HL-60/S4 (cell line): ENCODE measurements around the gene SELENOK.

Source experiments
- in situ Hi-C: fragments of 300-500 bp; cut with MboI; formaldehyde crosslinking; loops from 2 replicates; pipeline ENCODE4 v1.14.3; 2022; ENCODE audit warnings: low sequenced_read_pairs

SELENOK gene

DNA sequence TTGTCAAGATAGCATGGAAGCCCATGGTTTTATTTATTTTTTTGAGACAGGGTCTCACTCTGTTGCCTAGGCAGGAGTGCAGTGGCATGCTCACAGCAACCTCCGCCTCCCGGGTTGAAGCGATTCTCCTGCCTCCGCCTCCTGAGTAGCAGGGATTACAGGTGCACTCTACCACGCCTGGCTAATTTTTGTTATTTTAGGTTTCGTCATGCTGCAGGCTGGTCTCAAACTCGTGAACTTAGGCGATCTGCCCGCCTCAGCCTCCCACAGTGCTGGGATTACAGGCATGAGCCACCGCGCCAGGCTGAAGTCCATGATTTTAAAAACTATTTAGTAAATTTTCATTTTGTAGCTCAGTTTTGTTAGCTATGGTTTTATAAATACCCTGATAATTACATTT is 7.0 kb downstream of the SELENOK start:
- in situ Hi-C loops = no loop called here

DNA sequence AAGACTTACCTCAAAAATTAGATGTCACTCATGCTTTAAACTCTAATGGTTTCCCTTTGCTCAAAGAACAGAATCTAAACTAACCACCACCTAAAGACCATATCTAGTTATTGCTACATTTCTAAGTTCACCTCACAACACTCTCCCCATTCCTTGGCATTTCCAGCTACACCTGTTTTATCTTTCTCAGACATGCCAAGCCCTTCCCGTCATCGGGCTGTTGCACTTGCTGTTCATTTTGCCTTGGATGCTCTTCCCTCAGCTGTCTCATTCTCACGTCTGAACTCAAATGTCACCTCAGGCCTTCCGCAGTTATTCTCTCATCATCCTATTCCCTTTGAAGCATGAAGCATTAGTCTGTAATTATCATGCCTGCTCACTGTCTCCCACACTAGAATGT is 8.7 kb downstream of the SELENOK start:
- in situ Hi-C loops = no loop called here

DNA sequence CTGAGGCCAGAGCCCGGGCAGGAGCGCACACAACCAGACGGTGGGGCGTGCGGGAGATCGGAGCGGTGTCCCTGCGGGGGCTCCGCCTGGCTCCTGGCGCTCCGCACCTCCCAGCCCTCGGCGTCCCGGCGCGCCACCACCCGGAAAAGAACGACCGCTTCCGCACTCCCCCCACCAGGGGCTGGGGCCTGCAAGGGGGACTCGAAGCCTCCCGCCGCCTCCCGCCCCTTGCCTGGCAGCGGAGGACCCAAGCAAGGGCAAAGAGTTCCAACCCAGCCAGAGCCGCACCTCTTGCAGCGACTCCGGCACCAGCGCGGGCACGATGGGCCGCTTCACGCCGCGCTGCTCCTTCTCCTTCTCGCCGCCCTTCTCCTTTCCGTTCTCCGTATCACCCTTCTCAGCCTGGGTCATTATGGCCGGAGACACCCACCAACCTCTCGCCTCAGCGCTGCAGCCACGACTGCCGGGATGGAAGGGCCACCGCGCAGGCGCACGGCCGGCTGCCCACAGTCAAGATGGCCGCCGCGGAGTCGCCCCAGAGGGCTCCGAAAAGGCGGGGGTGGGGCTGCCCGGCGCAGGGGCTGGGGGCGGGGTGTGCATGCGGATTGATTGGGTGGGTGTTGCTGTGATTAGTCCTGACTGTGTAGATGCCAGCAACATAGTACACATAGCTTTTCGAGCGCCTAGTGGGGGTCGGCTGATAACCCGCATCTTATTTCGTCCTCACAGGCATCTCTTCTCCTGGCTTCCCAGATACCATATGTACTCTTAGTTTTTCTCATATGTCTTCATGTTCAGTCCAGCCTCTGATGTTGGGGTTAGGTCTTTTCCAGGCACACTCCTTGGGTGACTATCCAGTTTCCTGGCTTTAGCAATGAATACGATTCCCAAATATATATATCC is 9.7 kb downstream of the SELENOK start, which contains the start of gene ACTR8:
Gene ACTR8, minus strand, starts transcription at position 462 of the 903 bp plus-strand sequence. Its CDS starts 51 bp downstream, at position 411.
- in situ Hi-C loops = no loop called here

DNA sequence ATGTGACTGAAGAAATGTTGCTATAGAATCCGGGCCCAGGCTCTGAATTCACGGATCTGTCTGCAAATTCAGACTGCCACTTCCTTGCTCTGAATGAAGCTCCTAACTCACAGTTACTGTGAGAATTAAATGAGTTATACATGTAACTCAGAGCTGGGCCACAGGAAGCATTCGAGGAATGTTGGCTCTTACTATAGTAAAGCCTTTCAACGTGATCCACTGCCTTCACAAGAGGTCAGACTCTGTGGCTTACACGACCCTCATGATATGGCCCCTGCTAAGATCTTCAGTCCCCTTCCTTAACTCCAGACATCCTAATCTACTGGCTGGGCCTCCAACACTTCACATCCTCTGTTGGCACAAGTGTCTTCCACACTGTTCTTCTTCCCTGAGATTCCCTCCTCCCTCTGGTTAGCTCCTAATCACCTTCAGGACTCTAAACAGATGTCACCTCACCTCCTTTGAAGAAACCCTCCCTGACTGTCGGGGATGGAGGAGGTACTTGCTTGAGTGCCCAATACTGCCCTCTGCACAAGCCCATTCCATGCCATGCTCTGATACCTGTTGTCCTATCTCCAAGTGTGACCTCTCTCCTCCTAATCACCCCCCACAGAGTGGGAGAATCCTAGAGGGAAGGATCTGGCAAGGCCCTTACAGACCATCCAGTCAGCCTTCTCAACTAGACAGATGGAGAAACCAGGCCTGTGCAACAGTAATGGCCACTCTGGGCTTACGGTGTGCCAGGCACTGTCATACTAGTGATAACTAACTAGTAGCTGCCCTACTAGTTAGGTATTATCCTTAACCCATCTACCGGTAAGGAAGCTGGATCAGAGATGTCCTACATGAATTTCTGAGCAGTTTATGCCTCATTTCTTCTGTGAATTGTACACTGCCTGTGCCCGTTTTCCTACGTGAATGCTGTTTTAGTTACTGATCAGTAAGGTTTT is 11.0 kb downstream of the SELENOK start:
- in situ Hi-C loops = no loop called here

DNA sequence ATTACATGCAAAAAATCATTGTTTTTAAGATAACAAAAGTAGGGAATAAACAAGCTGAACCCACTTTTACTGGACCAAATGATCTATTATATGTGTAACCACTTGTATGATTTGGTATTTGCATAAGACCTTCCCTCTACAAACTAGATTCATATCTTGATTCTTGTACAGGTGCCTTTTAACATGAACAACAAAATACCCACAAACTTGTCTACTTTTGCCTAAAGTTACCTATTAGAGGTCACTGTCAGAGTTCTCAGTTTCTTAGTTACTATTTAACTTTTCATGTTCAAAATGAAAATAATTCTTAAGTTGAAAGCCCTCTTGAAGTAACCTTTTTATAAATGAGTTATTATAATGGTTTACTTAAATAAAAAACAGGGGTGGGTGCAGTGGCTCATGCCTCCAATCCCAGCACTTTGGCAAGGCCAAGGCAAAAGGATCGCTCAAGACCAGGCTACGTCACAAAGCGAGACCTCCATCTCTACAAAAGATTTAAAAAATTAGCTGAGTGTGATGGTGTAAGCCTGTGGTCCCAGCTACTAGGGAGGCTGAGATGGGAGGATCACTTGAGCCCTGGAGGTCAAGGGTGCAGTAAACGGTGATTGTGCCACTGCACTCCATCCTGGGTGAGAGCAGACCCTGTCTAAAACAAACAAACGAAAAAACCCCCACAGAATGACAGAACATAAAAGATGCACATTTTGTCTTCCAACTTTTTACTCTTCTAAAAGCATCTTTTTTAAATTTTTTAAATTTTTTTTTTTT is 25.7 kb downstream of the SELENOK start:
- in situ Hi-C loops = no loop called here

DNA sequence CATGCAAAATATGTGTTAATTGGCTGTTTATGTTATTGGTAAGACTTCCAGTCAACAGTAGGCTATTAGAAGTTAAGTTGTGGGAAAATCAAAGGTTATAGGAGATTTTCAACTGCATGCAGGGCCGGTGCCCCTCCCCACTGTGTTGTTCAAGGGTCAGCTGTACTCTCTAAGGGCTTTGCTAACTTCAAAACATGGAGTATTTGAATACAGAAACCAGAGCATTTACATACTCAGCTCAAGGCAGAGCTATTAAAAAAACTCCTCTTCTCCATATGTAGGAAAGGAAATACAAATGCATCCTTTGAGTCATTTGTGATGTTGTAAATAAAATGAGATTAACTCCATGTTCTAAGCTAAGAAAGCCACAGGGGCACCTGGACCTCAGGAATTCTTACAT is 28.5 kb downstream of the SELENOK start:
- in situ Hi-C loops = no loop called here

DNA sequence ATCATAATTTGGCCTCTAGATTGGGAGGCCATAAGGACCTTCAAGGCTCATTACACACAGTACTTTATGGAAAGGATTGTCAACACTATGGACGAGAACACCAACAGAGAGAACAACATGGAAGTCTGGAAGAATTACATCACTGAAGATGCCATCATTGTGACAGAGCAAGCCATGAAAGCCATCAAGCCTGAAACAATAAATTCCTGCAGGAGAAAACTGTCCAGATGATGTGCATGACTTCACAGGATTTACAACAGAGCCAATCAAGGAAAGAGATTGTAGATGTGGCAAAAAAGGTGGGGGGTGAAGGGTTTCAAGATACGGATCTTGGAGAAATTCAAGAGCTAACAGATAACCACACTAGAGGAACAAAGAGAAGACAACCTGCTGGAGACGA is 29.4 kb downstream of the SELENOK start:
- in situ Hi-C loops = no loop called here

DNA sequence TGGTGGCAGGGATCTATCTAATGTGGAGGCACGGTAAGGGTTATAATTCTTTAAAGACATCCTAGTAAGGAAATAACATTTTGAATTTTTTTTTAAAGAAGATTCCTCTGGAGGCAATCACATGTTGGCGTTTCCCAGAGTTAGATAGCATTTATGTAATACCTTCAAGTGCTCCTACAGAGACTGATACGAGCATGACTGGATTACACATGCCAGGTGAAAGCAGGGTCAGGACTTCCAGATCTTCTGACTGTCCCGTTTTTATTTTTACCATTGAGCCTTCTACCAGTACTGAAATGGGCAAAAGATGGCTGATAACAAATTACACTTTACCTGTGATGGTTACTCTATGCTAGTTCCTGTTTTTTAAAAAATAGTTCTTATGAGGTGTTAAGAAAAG is 31.5 kb downstream of the SELENOK start:
- in situ Hi-C loops = no loop called here

DNA sequence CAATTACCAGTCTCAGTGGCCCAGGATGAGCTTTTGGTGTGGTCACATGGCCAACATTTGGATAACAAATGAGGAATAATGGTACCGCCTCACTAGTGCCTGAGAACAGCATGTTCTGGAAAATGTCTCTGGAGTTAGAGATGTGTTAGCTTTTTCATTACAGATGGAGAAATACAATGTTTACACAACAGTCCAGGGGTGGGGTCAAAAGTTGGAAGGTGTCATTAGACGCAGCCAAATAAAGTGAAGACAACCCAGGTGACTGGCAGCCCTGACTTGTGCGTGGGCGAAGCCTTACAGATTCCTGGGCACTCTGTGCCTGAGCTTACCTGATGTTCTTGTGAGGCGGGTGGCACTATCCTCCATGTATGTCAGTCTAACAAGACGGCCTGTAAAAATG is 32.5 kb downstream of the SELENOK start:
- in situ Hi-C loops = no loop called here

DNA sequence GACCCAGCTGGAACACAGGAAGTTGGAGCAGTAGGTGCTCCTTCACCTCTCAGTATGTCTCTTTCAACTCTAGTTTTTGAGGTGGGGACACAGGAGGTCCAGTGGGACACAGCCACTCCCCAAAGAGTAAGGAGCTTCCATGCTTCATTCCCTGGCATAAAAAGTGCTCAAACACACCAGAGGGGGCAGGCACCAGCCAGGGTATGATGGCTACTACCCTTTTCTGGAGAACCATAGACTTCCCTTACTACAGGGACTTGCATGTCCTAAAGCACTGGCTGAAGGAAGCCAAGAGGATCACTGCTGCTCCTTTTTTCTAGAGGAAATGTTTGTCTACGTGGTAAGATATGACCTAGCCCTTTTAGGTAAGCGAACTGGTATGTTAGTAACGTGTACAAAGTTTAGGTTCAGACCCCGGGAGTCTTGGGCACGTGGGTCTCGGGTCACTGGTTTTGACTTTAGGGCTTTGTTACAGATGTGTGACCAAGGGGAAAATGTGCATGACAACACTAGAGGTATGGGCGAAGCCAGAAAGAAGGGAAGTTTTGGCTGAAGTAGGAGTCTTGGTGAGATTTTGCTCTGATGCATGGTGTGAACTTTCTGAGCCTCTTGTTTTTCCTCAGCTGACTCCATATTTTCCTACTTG is 33.4 kb downstream of the SELENOK start:
- in situ Hi-C loops = no loop called here

DNA sequence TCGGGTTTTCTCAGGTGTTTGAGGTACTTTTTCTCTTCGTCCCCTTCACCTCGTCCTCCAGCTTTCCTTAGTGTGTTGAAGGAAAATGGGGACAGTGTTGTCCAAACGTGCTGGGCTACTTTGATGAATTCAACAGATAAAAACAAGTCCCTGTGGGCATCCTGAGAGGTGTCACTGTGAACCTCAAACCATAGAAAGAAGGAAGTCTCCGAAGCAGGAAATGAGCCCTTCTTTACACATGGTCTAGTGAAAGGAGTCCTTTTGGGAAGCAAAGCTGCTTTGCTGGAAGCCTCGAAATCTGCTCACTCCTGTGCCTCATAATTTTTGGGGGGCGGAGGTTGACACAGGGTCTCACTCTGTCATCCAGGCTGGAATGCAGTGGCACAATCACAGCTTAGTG is 34.7 kb downstream of the SELENOK start:
- in situ Hi-C loops = no loop called here

DNA sequence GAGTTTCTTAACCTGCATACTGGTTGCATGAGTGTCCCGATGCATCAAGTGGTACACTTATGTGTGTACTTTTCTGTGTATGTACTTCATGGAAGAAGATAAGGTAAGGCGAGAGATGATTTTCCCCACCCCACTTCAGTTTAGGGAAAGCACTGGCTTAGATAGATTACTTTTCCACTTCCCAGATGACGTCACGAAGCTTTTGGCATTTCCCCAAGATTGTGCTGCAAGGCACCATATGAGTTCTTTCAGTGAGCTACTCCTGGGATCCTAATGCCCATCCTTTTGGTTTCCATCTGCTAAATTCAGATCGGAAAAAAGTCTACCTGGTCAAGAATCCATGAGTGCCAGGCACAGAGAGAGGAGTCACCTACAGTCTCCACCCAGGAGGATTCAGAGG is 40.8 kb downstream of the SELENOK start:
- in situ Hi-C loops = no loop called here

DNA sequence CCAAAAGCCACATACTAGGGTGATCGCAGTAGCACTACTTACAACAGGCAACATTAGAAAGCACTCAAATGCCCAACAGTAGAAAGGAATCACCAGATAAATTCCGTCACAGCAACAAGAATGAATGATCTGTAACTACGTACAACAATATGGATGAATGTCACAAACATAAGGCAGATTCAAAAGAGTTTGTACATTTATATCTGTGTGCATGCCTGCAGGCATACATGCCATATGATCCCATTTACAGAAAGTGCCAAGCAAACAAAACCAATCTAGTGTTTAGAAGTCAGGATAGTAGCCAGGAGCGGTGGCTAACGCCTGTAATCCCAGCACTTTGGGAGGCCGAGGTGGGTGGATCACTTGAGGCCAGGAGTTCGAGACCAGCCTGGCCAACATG is 41.7 kb downstream of the SELENOK start:
- in situ Hi-C loops = no loop called here

DNA sequence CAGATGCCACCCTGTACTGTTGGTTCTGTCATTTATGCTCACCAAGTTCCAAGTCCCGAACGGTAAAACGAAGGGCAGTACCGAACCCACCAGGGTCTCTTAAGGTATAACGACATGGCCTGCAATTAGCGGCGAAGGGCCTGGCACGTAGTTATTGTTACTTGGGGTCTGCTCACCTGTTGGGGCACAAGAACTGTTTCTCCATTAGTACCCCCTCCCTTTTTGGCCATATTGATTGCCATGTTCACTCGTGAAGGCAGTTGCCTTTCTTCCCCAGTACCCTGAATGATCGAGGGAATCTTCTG is 44.9 kb downstream of the SELENOK start:
- in situ Hi-C loops = no loop called here

DNA sequence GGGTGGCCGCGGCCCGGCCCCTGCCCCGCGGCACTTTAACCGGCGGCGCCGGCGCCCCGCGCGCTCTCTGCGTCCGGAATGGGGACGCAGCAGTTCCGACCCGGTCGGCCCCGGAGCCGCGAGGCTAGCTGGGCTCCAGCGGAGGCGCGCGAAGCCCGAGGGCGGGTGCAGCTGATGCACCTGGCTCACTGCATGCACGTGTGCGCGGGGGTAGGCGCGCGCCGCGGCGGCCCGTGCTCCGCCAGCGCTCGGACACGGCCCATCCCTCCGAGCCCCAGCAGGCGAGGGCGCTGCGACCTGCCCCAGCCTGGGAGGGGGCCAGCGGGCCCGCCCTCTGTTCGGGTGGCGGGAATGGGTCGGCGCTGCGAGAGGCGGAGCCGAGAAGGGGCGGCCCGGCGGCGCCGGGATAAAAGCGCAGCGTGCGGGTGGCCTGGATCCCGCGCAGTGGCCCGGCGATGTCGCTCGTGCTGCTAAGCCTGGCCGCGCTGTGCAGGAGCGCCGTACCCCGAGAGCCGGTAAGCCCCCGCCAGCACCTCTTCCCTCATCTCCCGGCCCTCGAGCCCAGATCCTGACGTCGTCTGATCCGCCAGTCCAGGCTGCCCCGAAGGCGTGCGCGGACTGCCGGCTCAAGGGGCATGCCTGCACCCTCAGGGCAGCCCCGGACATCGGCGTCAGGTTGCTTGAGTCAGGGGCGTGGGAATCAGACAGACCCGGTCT is 45.4 kb downstream of the SELENOK start, which contains the start of the genes CHDH and IL17RB:
Gene CHDH, minus strand, starts transcription at position 286 of the 717 bp plus-strand sequence. CDS start 22,411 bp downstream, outside the sequence.
Gene IL17RB, plus strand, starts transcription at position 435 of the 717 bp plus-strand sequence. Its CDS starts 21 bp downstream, at position 456.
- in situ Hi-C loops = no loop called here

DNA sequence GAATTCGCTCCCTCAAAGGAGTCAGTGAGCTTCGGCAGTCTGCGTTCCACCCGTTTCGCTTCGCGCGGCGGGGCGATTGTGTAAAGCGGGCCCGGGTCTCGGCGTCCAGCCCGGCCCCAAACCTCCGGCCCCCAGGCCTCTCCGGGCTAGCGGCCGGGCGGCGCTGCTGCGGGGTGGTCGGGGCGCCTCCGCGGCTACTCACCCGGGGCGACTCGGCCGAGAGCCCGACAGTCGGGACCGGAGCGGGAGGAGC is 45.9 kb downstream of the SELENOK start:
- in situ Hi-C loops = no loop called here

DNA sequence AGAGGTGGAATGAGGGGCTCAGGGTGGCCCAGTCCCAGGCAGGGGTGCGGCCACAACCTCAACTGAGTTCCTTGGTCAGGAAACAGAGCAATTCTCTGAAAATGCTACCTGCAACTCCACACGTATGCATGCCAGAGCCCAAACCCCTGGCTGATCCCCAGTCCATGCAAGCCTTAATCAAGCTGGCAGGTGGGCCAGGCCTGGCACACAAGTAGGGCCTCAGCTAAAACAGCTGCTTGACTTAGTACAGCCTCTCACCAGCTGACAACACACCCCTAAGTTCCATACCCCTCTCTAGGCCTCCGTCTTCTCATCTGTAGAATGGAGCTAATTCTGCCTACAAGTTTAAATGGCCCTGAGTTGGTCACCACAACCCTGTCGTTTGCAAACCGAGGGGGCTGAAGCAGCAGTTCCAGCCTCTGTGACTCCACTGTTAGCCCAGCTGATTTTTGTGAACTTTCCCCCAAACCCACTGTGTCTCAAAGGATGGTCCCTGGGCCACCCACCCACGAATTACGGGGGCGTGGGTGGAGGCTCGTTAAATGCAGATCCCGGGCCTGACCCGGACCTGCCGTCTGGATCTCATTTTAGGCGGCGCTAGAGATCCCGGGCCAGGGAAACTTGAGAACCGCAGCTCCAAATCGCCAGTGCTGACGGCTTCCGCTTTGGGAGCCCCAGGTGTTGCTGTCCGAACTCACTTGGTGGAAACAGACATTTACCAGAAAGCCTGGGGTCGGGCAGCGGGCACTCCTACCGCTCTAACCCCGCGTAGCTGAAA is 46.4 kb downstream of the SELENOK start:
- in situ Hi-C loops = no loop called here

DNA sequence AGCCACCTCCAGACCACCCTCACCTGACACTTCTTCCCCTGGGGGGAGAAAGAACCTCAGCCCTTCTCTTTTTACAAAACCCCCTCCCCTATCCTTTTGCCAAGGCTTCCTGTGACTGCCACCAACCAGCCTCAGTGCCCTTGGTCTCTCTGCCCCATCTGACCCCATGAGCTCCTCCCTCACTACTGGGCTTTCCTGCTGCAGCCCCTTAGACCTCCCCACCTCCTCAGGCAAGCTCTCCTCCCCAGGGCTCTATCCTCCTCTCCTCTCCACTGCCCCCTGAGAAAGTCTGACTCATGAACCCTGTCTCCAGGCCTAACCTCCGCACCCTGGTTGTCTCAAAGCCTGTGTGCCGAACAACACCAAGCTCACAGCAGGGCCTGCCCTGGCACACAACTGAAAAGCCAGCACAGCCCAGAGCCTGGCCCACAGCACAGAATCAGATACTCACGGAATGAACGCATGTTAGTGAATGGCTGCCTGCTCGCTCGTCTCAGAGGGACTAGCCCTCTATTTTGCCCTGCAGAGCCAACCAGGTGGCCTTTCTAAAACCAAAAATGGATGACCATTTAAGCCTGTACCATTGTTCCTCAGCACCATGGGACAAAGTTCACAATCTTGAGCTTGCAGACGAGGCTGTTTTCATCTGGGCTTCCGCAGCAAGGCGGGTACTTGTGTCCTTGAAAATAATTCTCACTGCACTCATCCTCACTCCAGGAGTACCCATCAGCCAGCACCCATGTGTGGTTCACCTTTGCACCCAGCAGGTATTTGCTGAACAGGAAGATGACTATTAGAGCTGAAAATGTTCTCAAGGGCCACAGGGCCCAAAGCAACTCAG is 47.2 kb downstream of the SELENOK start:
- in situ Hi-C loops = no loop called here
